ENCODE data around the gene ERLEC1. TPM values are rescaled to one million over a fixed set of nuclear protein-coding genes. Genes with fewer than 3 reads are reported as not detected.
"Not testable (repeated sequence)": the region's sequence is repeated elsewhere in the genome, so short reads cannot be mapped to it uniquely, and the experiment has no call there.

The ERLEC1 gene
- total RNA-seq, 1 donor from 2014 or later: 36.2 TPM

DNA sequence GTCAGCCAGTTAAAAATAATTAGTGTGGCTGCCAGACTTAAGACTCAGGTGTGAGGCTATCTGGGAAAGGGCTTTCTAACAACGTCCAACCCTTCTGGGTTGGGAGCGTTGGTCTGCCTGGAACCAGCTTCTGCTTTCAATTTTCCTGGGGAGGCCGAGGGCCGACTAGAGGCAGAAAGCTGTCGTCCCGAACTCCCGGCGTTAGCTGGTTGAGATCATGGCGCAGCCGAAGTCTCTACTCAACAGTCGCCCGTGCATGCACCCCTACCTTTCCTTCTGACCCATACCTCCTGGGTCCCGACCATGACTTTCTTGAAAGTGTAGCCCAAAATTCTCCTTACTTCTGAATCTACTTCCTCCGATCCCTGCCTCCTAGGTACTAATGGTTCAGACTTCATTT is 29.6 kb upstream of the ERLEC1 start:
- H3K4me3 Mint-ChIP-seq (ENCODE audit: low read depth); H3K9me3 Mint-ChIP-seq; DNase-seq (ENCODE audit: low spot score); intact Hi-C loops (cut with micrococcal nuclease); H3K27me3 Mint-ChIP-seq (ENCODE audit: low read depth); H3K27ac Mint-ChIP-seq: not testable (repeated sequence)
- Mint-ChIP-seq H3K4me1 (ENCODE audit: low read depth) (peaks cover 14% of the 10 kb centered on the region), H3K36me3 (ENCODE audit: low read depth) (peaks cover 28% of the 10 kb centered on the region)

DNA sequence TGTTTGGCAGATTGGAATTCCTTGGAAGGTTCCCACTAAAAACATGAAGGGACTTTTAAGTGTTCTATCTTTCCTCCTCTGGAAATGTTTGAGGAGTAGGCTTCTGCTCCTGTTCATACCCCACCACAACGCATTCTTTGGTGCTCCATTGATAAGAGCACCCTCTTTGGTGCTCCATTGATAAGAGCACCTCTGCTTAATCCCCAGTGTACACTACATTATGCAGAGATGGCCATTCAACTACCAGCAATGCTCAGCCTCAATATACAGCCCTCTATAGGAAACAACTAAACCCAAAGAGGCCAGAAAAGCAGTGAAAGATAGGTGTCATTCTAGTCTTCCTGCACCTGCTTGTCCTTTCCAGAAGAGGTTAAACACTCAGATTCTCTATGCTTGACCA is 21.1 kb upstream of the ERLEC1 start:
- intact Hi-C loops (cut with micrococcal nuclease): loop anchor here (10.0 kb wide), 1 partner anchor 1469 kb away; the partner anchor contains the start of genes CLHC1 and RPS27A
- Mint-ChIP-seq H3K4me1 (ENCODE audit: low read depth) (peaks cover 21% of the 10 kb centered on the region), H3K4me3 (ENCODE audit: low read depth) (peak overlapping the region; percentile 30), H3K27ac (no peak overlapping the region), H3K9me3 (no peaks in the 10 kb centered on the region), H3K36me3 (ENCODE audit: low read depth) (peaks cover 48% of the 10 kb centered on the region), H3K27me3 (ENCODE audit: low read depth) (no peaks in the 10 kb centered on the region)
- DNase-seq (ENCODE audit: low spot score): no peak

DNA sequence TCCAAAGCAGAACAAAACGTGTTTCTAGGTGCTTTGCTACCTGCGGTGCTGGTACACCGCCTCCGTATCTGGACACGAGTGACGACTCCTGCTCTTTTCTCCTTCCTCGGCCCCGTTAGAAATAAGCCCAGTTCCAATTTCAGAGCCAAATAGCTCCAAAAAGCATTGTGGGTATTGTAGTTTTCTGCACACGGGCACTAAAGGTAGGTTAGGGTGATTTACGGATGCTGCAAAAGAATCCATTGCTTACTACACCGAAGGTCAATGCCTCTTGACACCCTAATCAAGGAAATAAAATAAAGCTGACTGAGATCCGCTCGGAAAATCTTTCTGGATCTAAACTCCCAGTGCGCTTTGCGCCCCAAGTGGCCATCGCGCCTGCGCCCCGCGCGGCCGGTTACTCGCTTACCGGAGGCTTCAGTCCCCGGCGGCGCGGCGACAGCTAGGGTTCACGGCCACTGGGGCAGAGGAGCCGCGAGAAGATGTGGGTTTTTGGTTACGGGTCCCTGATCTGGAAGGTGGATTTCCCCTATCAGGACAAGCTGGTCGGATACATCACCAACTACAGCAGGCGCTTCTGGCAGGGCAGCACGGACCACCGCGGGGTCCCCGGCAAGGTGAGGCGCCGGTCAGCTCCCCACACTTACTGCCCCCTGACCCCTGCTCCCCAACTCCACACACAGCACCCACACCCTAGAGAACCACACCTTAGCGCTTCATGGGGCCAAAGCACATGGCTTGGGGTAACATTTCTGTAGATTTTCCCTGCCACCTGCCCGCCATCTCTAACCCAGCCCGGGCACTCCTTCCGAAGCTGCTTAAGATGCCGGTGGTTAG is 19.2 kb upstream of the ERLEC1 start, which contains the start of gene CHAC2:
Gene CHAC2 (plus strand): TSS at position 400 of the 837 bp plus-strand sequence. CDS start 83 bp downstream, at position 483.
- Mint-ChIP-seq H3K4me1 (ENCODE audit: low read depth) (peaks cover 26% of the 10 kb centered on the region), H3K27me3 (ENCODE audit: low read depth) (no peaks in the 10 kb centered on the region), H3K4me3 (ENCODE audit: low read depth) (peak within 1 kb of the TSS; percentile 90), H3K36me3 (ENCODE audit: low read depth) (peaks cover 54% of the 10 kb centered on the region), H3K9me3 (no peaks in the 10 kb centered on the region), H3K27ac (peak within 1 kb of the TSS; percentile 95)
- DNase-seq (ENCODE audit: low spot score): peak; percentile 81
- intact Hi-C loops (cut with micrococcal nuclease): loop anchor here (1.0 to 10.0 kb wide), 4 partner anchors 16 to 1467 kb away; partner anchors contain the start of genes CLHC1, ERLEC1 and RPS27A

DNA sequence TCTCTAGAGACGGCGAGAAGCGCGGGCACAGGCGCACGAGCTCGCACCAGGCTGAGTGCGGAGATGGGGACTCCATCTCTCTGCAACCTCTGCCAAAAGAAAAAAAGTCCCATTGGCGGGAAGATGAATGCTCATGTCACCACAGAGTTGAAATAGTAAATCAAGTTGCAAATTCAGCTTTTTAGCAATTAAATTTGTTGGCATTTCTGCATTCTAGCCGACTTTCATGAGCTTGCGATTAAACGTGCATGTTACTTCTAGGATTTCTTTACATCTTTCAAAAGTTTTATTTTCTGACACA is 18.7 kb upstream of the ERLEC1 start:
- intact Hi-C loops (cut with micrococcal nuclease): loop anchor here (10.0 kb wide), 1 partner anchor 1467 kb away; the partner anchor contains the start of genes CLHC1 and RPS27A
- peaks cover 52% of the 10 kb centered on the region for H3K36me3 Mint-ChIP-seq (ENCODE audit: low read depth)
- peak overlapping the region; percentile 95 for H3K27ac Mint-ChIP-seq
- H3K4me3 Mint-ChIP-seq (ENCODE audit: low read depth): peak overlapping the region; percentile 90
- H3K4me1 Mint-ChIP-seq (ENCODE audit: low read depth): peaks cover 26% of the 10 kb centered on the region
- no peaks in the 10 kb centered on the region for H3K9me3 Mint-ChIP-seq
- no peaks in the 10 kb centered on the region for H3K27me3 Mint-ChIP-seq (ENCODE audit: low read depth)
- DNase-seq (ENCODE audit: low spot score): no peak

DNA sequence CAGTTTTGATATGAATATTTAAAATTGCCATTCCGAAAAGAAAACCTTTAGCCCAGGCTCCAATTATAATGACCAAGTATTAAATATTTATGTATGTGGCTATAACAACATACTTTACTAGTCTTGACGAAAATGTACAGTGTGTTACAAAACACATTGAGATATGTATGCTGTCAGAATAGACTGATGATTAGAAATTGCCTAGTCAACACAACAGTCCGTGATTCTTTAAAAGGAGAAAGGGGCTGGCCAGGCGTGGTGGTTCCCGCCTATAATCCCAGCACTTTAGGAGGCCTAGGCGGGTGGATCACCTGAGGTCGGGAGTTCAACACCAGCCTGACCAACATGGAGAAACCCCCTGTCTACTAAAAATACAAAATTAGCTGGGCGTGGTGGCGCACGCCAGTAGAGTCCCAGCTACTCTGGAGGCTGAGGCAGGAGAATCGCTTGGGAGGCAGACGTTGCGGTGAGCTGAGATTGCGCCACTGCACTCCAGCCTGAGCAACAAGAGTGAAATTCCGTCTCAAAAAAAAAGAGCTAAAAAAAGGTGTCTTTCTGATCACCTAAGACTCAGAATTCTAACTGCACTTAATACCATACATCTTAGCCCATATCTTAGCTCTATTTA is 17.4 kb upstream of the ERLEC1 start:
- Mint-ChIP-seq H3K36me3 (ENCODE audit: low read depth) (peaks cover 50% of the 10 kb centered on the region), H3K9me3 (no peaks in the 10 kb centered on the region), H3K27ac (peak overlapping the region; percentile 11), H3K4me1 (ENCODE audit: low read depth) (peaks cover 26% of the 10 kb centered on the region), H3K27me3 (ENCODE audit: low read depth) (no peaks in the 10 kb centered on the region), H3K4me3 (ENCODE audit: low read depth) (peak overlapping the region; percentile 5)
- intact Hi-C loops (cut with micrococcal nuclease): loop anchor here (10.0 kb wide), 1 partner anchor 1465 kb away; the partner anchor contains the start of genes CLHC1 and RPS27A
- DNase-seq (ENCODE audit: low spot score): no peak

DNA sequence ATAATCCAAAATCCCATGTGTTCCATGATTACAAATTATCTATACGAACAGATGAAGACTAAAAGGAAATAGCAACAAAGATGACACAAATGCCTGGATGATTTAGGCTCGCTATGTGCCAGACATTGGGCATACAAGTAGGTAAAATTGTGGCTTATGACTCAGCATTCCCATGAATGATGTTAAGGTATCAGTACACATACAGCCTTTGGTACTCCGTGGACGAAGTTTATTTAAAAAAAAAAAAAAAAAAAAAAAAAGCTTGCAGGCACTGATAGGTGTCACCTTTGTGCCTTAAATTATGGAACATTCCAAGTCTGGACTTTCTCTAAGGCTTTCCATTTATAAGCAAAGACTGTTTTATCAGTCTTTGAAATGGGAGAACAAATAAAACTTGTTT is 16.6 kb upstream of the ERLEC1 start:
- Mint-ChIP-seq H3K4me3 (ENCODE audit: low read depth) (no peak overlapping the region), H3K4me1 (ENCODE audit: low read depth) (peaks cover 26% of the 10 kb centered on the region), H3K27ac (peak overlapping the region; percentile 11), H3K27me3 (ENCODE audit: low read depth) (no peaks in the 10 kb centered on the region), H3K9me3 (no peaks in the 10 kb centered on the region), H3K36me3 (ENCODE audit: low read depth) (peaks cover 44% of the 10 kb centered on the region)
- intact Hi-C loops (cut with micrococcal nuclease): no loop called here
- DNase-seq (ENCODE audit: low spot score): no peak

DNA sequence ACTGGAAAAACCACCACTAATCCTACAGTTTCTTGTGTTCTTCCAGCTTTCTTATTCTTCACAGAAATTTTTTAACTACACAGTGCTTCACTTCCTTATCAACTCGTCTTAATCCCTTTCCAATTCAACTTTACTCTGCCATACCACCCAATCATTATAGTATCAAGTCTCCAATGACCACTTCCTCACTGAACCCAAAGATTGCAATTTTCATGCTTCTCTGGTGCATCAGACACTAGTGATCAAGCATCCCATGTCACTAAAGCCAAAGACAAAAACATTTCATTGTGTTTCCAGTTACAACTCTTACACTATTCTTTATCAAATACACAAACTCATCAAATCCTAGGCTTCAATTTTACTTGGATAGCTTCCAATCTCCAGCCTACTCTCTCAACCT is 9.7 kb upstream of the ERLEC1 start:
- Mint-ChIP-seq H3K36me3 (ENCODE audit: low read depth) (peaks cover 56% of the 10 kb centered on the region), H3K9me3 (no peaks in the 10 kb centered on the region), H3K4me1 (ENCODE audit: low read depth) (peaks cover 13% of the 10 kb centered on the region), H3K27me3 (ENCODE audit: low read depth) (no peaks in the 10 kb centered on the region), H3K4me3 (ENCODE audit: low read depth) (no peak overlapping the region), H3K27ac (peak overlapping the region; percentile 42)
- no peak for DNase-seq (ENCODE audit: low spot score)
- intact Hi-C loops (cut with micrococcal nuclease): no loop called here

DNA sequence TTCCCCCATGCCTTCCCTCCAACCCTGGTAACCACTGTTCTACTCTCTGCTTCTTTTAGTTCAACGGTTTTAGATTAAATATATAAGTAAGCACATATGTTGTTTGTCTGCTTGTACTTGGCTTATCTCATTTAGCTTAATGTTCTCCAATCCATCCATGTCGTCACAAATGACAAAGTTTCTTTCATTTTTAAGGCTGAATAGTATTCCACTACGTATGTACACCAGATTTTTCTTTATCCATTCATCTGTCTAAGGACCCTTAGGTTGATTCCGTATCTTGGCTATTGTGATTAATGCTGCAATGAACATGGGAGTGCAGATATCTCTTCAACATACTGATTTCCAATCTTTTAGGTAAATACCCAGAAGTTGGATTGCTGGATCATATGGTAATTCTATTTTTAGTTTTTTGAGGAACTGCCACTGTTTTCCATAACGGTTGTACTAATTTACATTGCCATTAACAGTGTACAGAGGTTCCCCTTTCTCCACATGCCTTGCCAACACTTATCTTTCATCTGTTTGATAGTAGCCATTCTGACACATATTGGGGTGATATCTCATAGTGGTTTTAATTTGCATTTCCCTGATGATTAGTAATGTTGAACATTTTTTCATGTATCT is 8.2 kb upstream of the ERLEC1 start:
- no peak for DNase-seq (ENCODE audit: low spot score)
- H3K9me3 Mint-ChIP-seq: no peaks in the 10 kb centered on the region
- H3K4me3 Mint-ChIP-seq (ENCODE audit: low read depth): no peak overlapping the region
- peaks cover 52% of the 10 kb centered on the region for H3K36me3 Mint-ChIP-seq (ENCODE audit: low read depth)
- H3K27me3 Mint-ChIP-seq (ENCODE audit: low read depth): no peaks in the 10 kb centered on the region
- intact Hi-C loops (cut with micrococcal nuclease): no loop called here
- no peak overlapping the region for H3K27ac Mint-ChIP-seq
- H3K4me1 Mint-ChIP-seq (ENCODE audit: low read depth): peaks cover 15% of the 10 kb centered on the region

DNA sequence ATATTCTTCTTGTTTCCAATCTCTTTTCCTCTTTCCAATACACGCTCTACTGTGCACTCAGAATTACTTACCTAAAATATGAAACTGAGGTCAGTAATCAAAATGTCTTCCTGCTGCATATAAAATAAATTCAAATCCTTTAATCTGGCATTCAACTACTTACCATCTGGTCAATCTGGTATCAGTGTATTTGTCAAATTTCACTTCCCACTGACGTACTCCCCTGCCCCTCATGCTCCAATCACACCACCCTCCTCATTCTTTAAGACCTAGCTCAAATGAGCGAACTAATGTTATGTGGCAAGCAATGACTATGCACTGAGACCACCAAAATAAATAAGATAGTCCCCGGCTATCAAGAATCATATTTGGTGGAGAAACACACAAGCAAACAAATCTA is 6.8 kb upstream of the ERLEC1 start:
- peaks cover 26% of the 10 kb centered on the region for H3K4me1 Mint-ChIP-seq (ENCODE audit: low read depth)
- H3K27ac Mint-ChIP-seq: peak overlapping the region; percentile 27
- no peaks in the 10 kb centered on the region for H3K9me3 Mint-ChIP-seq
- H3K36me3 Mint-ChIP-seq (ENCODE audit: low read depth): peaks cover 49% of the 10 kb centered on the region
- no peaks in the 10 kb centered on the region for H3K27me3 Mint-ChIP-seq (ENCODE audit: low read depth)
- DNase-seq (ENCODE audit: low spot score): no peak
- no peak overlapping the region for H3K4me3 Mint-ChIP-seq (ENCODE audit: low read depth)
- intact Hi-C loops (cut with micrococcal nuclease): loop anchor here (10.0 kb wide), 1 partner anchor 1835 kb away; the partner anchor contains the start of gene PPP4R3B

DNA sequence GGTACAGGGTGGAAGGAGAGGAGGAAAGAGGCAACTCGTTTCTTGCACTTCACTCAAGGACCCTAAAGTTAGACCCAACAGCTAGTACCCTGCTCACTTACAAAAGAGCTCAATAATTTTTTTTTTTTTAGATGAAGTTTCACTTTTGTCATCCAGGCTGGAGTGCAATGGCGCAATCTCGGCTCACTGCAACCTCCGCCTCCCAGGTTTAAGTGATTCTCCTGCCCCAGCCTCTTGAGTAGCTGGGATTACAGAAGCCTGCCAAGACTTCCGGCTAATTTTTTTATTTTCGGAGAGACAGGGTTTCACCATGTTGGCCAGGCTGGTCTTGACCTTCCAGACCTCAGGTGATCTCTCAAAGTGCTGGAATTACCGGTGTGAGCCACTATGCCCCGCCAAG is 4.2 kb upstream of the ERLEC1 start:
- Mint-ChIP-seq H3K36me3 (ENCODE audit: low read depth) (peaks cover 42% of the 10 kb centered on the region), H3K4me1 (ENCODE audit: low read depth) (peaks cover 30% of the 10 kb centered on the region), H3K27me3 (ENCODE audit: low read depth) (no peaks in the 10 kb centered on the region), H3K4me3 (ENCODE audit: low read depth) (no peak overlapping the region), H3K27ac (no peak overlapping the region), H3K9me3 (no peaks in the 10 kb centered on the region)
- no peak for DNase-seq (ENCODE audit: low spot score)
- intact Hi-C loops (cut with micrococcal nuclease): loop anchor here (10.0 kb wide), 1 partner anchor 1832 kb away; the partner anchor contains the start of gene PPP4R3B

DNA sequence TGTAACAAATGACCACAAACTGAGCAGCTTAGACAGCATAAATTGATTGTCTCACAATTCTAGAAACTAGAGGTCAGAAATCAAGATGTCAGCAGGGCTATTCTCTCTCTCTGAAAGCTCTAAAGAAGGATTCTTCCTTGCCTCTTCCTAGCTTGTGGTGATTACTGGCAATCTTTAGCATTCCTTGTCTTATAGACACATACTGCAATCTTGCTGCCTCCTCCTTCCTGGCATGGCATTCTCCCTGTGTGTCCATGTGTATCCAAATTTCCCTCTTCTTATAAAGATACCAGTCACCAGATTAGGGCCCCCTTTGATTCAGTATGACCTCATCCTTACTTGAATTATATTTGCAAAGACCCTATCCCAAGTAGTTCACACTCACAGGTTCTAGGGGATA is 2.4 kb upstream of the ERLEC1 start:
- Mint-ChIP-seq H3K27ac (peak overlapping the region; percentile 27), H3K27me3 (ENCODE audit: low read depth) (no peaks in the 10 kb centered on the region), H3K4me3 (ENCODE audit: low read depth) (peak overlapping the region; percentile 99), H3K4me1 (ENCODE audit: low read depth) (peaks cover 35% of the 10 kb centered on the region), H3K9me3 (no peaks in the 10 kb centered on the region), H3K36me3 (ENCODE audit: low read depth) (peaks cover 40% of the 10 kb centered on the region)
- intact Hi-C loops (cut with micrococcal nuclease): loop anchor here (10.0 kb wide), 1 partner anchor 1830 kb away; the partner anchor contains the start of gene PPP4R3B
- DNase-seq (ENCODE audit: low spot score): no peak

DNA sequence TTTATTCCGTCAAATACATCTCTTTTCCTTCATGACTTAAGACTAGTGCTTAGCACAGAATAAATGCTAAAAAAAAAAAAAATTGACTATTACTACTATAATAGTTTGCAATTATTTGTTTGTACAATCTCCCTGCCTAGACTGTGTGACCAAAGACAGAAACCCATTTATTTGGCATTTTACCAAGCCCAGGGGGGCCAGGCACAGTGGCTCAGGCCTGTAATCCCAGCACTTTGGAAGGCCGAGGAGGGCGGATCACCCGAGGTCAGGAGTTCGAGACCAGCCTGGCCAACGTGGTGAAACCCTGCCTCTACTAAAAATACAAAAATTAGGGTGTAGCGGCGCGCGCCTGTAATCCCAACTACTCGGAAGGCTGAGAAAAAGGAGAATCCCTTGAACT is 1.5 kb upstream of the ERLEC1 start:
- DNase-seq (ENCODE audit: low spot score): no peak
- no peaks in the 10 kb centered on the region for H3K27me3 Mint-ChIP-seq (ENCODE audit: low read depth)
- peaks cover 32% of the 10 kb centered on the region for H3K36me3 Mint-ChIP-seq (ENCODE audit: low read depth)
- H3K9me3 Mint-ChIP-seq: no peaks in the 10 kb centered on the region
- peak overlapping the region; percentile 5 for H3K27ac Mint-ChIP-seq
- peak overlapping the region; percentile 99 for H3K4me3 Mint-ChIP-seq (ENCODE audit: low read depth)
- peaks cover 34% of the 10 kb centered on the region for H3K4me1 Mint-ChIP-seq (ENCODE audit: low read depth)
- intact Hi-C loops (cut with micrococcal nuclease): loop anchor here (10.0 kb wide), 1 partner anchor 1829 kb away; the partner anchor contains the start of gene PPP4R3B

Measured in activated T-helper 2 cell treated with anti-CD3 and anti-CD28 coated beads, Interferon-gamma antibody, Interleukin-2, Interleukin-4, amounts not matched to agents 10 μg/mL and 5 μg/mL and 100 μg/mL, durations not matched to agents 14 hours and 24 hours and 36 hours (primary cell).